ENCODE measurements around the gene CDC25A.
"Not testable (repeated sequence)": the region's sequence is repeated elsewhere in the genome, so short reads cannot be mapped to it uniquely, and the experiment has no call there.

The CDC25A gene

DNA sequence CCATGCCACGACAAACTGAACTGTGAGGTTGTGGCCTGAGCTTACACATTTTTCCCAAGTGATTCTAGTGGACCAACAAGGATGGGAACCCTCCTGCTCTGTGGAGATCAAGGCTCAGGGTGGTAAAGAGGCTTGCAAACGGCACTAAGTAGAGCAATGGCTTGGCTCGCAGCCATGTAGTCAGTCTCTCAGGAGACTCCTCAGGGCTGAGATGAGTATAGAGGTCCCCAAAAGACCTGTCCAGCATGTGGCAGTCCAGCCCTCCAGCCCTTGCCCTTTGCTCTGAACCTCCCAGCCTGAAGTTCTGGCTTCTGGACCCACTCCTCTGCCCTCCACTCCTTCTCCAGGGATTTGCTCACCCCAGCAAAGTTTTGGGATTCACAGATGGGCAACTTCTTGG, 26.8 kb upstream of the CDC25A start:
- Mint-ChIP-seq H3K27me3 (no peaks in the 10 kb centered on the region), H3K36me3 (no peaks in the 10 kb centered on the region), H3K27ac (no peak overlapping the region), H3K9me3 (no peaks in the 10 kb centered on the region), H3K4me3 (no peak overlapping the region), H3K4me1 (no peaks in the 10 kb centered on the region)
- ATAC-seq (replicated peaks), result no peak
- no peak for DNase-seq

DNA sequence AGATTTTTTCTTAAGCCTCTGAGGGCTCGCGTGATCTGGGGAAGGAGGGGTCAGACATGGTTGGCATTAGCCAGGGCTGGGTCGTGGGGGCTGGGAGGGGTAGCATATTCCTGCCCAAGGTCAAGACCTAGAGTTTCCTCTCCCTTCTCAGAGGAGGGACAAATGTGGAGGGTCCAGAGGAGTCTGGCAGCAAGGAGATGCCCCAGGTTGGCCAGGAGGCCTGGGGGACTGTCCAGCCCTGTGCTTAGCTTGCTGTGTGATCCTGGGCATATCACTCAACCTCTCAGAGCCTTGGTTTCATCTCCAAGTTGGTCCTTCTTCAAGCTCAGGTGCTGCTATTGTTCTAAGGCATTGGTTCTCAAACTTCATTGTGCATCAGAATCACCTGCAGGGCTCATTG, 26.0 kb upstream of the CDC25A start:
- no peak for DNase-seq
- Mint-ChIP-seq H3K27ac (no peak overlapping the region), H3K4me3 (no peak overlapping the region), H3K9me3 (no peaks in the 10 kb centered on the region), H3K36me3 (no peaks in the 10 kb centered on the region), H3K27me3 (no peaks in the 10 kb centered on the region), H3K4me1 (no peaks in the 10 kb centered on the region)
- no peak for ATAC-seq (replicated peaks)

DNA sequence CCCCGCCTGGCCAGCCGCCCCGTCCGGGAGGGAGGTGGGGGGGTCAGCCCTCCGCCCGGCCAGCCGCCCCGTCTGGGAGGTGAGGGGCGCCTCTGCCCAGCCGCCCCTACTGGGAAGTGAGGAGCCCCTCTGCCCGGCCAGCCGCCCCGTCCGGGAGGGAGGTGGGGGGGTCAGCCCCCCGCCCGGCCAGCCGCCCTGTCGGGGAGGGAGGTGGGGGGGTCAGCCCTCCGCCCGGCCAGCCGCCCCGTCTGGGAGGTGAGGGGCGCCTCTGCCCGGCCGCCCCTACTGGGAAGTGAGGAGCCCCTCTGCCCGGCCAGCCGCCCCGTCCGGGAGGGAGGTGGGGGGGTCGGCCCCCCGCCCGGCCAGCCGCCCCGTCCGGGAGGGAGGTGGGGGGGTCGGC, 23.6 kb upstream of the CDC25A start:
- DNase-seq; H3K9me3 Mint-ChIP-seq; H3K27me3 Mint-ChIP-seq; ATAC-seq (replicated peaks); H3K4me1 Mint-ChIP-seq; H3K27ac Mint-ChIP-seq; H3K36me3 Mint-ChIP-seq; H3K4me3 Mint-ChIP-seq: not testable (repeated sequence)

DNA sequence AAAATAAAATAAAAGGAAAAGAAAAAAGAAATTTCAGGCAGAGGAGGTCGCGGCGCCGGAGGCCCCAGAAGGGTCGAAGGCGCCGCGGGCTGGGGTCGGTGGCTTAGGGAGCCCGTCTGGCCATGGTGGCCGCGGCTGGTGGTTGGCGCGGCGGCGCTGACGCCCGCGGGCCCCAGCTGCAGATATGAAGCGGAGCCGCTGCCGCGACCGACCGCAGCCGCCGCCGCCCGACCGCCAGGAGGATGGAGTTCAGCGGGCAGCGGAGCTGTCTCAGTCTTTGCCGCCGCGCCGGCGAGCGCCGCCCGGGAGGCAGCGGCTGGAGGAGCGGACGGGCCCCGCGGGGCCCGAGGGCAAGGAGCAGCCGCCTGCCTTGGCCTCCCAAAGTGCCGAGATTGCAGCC, 22.3 kb upstream of the CDC25A start:
- not testable (repeated sequence) for ATAC-seq (replicated peaks); H3K27me3 Mint-ChIP-seq; H3K4me1 Mint-ChIP-seq; DNase-seq; H3K4me3 Mint-ChIP-seq; H3K36me3 Mint-ChIP-seq; H3K27ac Mint-ChIP-seq; H3K9me3 Mint-ChIP-seq

DNA sequence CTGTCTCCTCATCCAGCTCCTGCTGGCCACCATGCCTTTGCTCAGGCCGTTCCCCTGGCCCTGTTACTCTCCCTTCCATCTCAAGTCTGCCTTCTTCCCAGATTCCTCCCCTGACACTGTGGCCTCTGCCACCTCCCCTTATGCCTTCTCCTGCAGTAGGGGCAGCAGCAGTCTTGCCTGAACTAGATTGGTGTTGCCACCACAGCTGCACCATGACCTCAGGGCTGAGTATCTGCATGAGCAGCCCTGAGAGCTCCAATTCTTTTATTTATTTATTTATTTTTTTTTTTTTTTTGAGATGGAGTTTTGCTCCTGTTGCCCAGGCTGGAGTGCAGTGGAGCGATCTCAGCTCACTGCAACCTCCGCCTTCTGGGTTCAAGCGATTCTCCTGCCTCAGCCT, 21.2 kb upstream of the CDC25A start:
- H3K27ac Mint-ChIP-seq, result no peak overlapping the region
- no peaks in the 10 kb centered on the region for H3K27me3 Mint-ChIP-seq
- no peaks in the 10 kb centered on the region for H3K9me3 Mint-ChIP-seq
- H3K36me3 Mint-ChIP-seq, result no peaks in the 10 kb centered on the region
- DNase-seq (no peak), ATAC-seq (replicated peaks) (no peak)
- no peaks in the 10 kb centered on the region for H3K4me1 Mint-ChIP-seq
- H3K4me3 Mint-ChIP-seq, result no peak overlapping the region

DNA sequence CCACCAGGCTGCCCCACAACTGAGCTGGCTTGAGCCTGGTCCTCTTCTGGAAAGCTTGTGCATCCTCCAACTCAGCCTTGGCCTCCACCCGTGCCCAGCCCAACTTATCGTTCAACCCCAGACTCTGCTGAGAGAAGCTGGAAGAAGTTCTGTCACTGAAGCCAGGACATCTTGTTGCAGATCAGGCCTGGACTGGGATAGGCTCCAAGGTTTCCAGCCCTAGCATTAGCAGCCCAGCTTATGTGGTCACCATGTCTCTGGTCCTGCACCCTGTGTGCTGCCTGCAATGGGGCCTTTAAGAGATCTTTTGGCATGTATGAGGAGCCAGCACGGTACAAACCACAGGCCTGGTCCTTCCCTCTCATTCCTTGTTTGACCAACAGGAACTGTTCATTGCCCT, 19.9 kb upstream of the CDC25A start:
- H3K4me1 Mint-ChIP-seq, result no peaks in the 10 kb centered on the region
- H3K36me3 Mint-ChIP-seq, result no peaks in the 10 kb centered on the region
- ATAC-seq (replicated peaks), result no peak
- H3K4me3 Mint-ChIP-seq, result no peak overlapping the region
- H3K27ac Mint-ChIP-seq, result no peak overlapping the region
- DNase-seq, result no peak
- no peaks in the 10 kb centered on the region for H3K27me3 Mint-ChIP-seq
- no peaks in the 10 kb centered on the region for H3K9me3 Mint-ChIP-seq

DNA sequence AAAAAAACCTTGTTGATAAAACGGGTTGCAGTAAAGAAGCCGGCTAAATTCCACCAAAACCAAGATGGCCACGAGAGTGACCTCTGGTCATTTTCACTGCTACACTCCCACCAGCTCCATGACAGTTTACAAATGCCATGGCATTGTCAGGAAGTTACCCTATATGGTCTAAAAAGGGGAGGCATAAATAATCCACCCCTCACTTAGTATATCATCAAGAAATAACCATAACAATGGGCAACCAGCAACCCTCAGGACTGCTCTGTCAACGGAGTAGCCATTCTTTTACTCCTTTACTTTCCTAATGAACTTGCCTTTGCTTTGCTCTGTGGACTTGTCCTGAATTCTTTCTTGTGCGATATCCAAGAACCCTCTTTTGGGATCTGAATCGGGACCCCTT, 14.4 kb upstream of the CDC25A start:
- DNase-seq, result no peak
- H3K27ac Mint-ChIP-seq, result no peak overlapping the region

DNA sequence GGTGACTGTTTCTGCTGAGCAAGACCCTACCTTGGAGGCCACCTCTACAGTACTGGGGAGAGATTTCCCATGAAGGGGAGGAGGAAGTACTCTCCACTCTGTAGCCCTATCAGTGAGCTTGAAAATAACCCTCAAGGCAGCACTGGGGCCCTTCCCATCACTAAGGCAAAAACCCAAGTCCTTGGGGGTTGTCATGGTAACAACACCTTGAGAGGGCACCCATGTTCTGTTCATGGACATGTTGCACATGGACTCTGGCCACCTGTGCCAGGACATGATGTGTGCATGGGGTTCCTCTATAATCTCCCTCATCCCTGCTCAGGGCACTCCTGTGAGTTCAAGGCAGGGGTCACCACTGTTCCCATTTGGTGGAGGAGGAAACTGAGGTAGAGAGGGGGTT, 10.9 kb upstream of the CDC25A start:
- H3K27ac Mint-ChIP-seq, result no peak overlapping the region
- DNase-seq (no peak), ATAC-seq (replicated peaks) (no peak)
- H3K4me1 Mint-ChIP-seq, result peaks cover 3 to 5% of the 10 kb centered on the region in 2 donors
- H3K36me3 Mint-ChIP-seq, result no peaks in the 10 kb centered on the region
- no peak overlapping the region for H3K4me3 Mint-ChIP-seq
- no peaks in the 10 kb centered on the region for H3K9me3 Mint-ChIP-seq
- H3K27me3 Mint-ChIP-seq, result peaks cover 0 to 4% of the 10 kb centered on the region in 2 donors

More for the DNA sequence above, 14.4 kb upstream of the CDC25A start:
- Mint-ChIP-seq H3K4me3 (no peak overlapping the region), H3K36me3 (no peaks in the 10 kb centered on the region), H3K4me1 (peaks cover 0 to 3% of the 10 kb centered on the region in 2 donors), H3K9me3 (no peaks in the 10 kb centered on the region), H3K27me3 (no peaks in the 10 kb centered on the region)
- ATAC-seq (replicated peaks), result no peak

DNA sequence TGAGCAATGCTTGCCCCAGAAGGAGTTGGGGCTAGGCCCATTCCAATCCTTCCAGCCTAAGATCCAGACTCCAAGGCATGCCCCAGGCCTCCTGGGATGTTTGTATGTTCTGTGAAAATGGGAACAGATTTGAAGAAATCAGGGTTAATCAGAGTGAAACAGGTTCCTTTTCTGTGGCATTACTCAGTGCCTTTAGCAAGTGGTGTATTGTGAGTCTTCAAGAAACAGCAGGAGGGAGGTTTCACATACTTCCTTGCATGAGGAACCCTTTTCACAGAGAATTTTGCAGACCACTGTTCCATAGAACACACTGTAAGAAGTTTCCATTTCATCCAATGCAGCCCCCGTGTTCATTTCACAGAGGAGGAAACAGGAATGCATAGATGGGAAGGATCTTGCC, 8.4 kb upstream of the CDC25A start:
- no peak for ATAC-seq (replicated peaks)
- H3K27me3 Mint-ChIP-seq, result peaks cover 0 to 9% of the 10 kb centered on the region in 2 donors
- no peak overlapping the region for H3K4me3 Mint-ChIP-seq
- DNase-seq, result no peak
- peak overlapping the region; percentile 37 for H3K27ac Mint-ChIP-seq
- no peaks in the 10 kb centered on the region for H3K36me3 Mint-ChIP-seq
- H3K9me3 Mint-ChIP-seq, result no peaks in the 10 kb centered on the region
- H3K4me1 Mint-ChIP-seq, result peaks cover 3 to 8% of the 10 kb centered on the region in 2 donors

DNA sequence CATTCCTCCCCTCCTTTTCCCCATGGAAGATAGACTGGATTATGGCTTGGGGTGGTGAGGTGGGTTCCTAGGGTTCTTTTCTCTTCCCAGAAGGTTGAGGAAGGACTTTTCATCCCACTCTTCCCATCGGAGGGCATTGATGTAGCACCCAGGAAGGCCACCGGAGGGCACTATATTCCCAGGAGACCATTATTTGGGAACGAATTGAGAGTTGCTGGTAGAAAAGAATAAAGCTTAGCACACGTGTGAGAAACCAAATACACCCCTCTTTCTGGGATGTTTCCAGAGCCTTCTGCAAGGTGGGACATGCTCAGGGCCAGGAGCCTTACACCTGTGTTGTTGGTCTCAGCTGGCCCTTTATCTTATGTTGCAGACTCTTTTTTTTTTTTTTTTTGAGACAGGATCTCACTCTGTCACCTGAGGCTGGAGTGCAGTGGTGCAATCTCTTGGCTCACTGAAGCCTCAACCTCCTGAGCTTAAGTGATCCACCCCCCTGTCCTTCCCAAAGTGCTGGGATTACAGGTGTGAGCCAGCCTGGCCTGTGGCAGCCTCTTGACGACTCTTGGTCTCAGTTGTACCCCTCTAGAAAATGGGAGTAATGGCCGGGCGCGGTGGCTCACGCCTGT, 6.3 kb upstream of the CDC25A start:
- ATAC-seq (replicated peaks) (peak in 1 of 2 donors; percentile 4), DNase-seq (no peak)
- Mint-ChIP-seq H3K36me3 (no peaks in the 10 kb centered on the region), H3K4me1 (peaks cover 0 to 8% of the 10 kb centered on the region in 2 donors), H3K4me3 (no peak overlapping the region), H3K27ac (no peak overlapping the region), H3K27me3 (peaks cover 0 to 9% of the 10 kb centered on the region in 2 donors), H3K9me3 (no peaks in the 10 kb centered on the region)

DNA sequence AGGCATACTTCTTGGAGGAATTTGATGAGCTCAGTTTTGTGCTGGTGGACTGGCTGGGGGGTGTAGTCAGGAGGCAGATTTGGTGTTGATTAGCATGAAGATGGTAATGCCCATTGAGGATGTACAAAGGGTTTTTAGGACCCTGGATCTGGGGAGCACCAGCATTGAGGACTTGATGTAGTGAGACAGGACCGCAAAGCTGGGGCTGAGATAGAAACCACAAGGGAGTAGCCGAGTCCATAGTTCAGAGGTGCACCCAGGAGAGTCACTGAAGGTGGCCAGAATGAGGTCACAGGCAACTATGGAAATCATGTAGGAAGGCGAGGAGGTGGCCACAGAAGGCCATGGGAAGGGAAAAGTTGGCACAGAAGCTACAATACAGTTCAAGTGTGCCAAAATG, 2.7 kb upstream of the CDC25A start:
- ATAC-seq (replicated peaks) (no peak), DNase-seq (no peak)
- Mint-ChIP-seq H3K4me3 (no peak overlapping the region), H3K9me3 (no peaks in the 10 kb centered on the region), H3K4me1 (peaks cover 6 to 27% of the 10 kb centered on the region in 2 donors), H3K27ac (no peak overlapping the region), H3K27me3 (peaks cover 10 to 23% of the 10 kb centered on the region in 2 donors), H3K36me3 (peaks cover 7 to 9% of the 10 kb centered on the region in 2 donors)

DNA sequence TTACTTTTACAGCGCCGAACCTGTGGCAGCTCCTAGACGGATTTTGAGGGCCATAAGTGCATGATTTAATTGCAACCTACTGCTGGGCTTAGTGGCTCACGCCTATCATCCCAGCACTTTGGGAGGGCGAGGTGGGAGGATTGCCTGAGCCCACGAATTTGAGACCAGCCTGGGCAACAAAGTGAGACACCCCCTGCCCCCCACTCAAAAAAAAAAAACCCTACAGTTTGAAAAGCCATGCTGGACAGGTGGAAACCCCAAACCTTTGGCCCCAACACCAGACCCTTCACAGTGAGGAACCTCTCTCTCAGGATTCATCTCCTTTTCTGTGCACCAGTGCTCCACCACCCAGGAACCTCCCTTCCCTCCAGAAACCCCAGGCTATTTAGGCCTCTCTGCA, 1.1 kb upstream of the CDC25A start:
- H3K27me3 Mint-ChIP-seq, result peaks cover 10 to 29% of the 10 kb centered on the region in 2 donors
- no peak for DNase-seq
- H3K27ac Mint-ChIP-seq, result no peak overlapping the region
- peaks cover 7 to 9% of the 10 kb centered on the region in 2 donors for H3K36me3 Mint-ChIP-seq
- H3K4me3 Mint-ChIP-seq, result no peak overlapping the region
- H3K4me1 Mint-ChIP-seq, result peaks cover 6 to 24% of the 10 kb centered on the region in 2 donors
- no peaks in the 10 kb centered on the region for H3K9me3 Mint-ChIP-seq
- no peak for ATAC-seq (replicated peaks)

DNA sequence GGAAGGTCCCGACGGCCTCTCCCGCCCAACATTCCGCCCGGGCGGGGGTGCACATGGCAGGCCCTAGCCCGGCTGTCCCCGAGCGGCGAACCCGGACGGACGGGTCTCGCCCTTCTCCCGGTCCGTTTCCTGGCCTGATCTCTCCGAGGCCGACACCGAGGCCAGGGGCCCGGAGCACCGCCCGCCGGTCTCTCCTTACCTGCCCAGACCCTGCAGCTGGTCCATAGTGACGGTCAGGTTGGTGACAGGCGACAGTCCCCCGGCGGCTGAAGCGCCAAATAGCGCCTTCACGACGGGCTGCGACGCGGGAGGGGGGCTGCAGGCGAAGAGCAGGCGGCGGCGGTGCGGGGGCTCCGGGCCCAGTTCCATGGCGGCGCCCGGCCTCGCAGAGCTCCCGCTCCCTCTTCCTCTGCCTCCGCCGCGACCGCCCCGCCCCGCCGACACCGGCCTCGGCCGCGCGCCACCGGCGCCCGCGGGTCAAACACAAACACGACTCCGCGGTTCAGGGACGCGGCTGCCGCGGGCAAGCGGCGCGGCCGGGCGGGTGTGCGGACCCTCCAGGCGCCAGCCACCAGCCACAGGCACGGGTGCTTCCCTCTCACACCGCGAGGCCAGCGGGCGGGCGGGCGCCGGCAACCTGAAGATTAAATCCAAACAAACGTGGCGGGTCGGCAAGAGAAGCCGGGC, 495 bp downstream of the CDC25A start:
- Mint-ChIP-seq H3K4me1 (peaks cover 6 to 19% of the 10 kb centered on the region in 2 donors), H3K36me3 (peaks cover 7 to 11% of the 10 kb centered on the region in 2 donors), H3K27me3 (peaks cover 10 to 22% of the 10 kb centered on the region in 2 donors), H3K9me3 (no peaks in the 10 kb centered on the region), H3K4me3 (peak overlapping the region; percentile 88 to 93), H3K27ac (peak overlapping the region; percentile 38)
- DNase-seq (no peak), ATAC-seq (replicated peaks) (peak; percentile 19 to 25)

DNA sequence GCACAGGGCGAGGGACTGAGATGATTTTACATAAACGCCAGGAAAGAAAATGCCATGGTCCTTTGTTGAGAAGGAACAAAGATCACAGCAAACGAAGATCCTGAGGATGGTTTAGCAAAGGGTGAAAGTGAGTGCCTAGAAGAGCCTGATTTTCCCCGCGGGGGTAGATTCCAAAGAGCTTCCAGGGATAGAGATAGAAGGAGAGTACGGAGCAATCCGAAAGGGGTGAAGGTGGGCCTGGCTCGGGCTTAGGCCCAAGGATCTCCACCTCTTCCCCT, 977 bp downstream of the CDC25A start:
- peak overlapping the region; percentile 10 for H3K27ac Mint-ChIP-seq
- H3K27me3 Mint-ChIP-seq, result peaks cover 10 to 22% of the 10 kb centered on the region in 2 donors
- H3K36me3 Mint-ChIP-seq, result peaks cover 7 to 14% of the 10 kb centered on the region in 2 donors
- H3K9me3 Mint-ChIP-seq, result no peaks in the 10 kb centered on the region
- ATAC-seq (replicated peaks) (no peak), DNase-seq (no peak)
- peaks cover 6 to 19% of the 10 kb centered on the region in 2 donors for H3K4me1 Mint-ChIP-seq
- peak overlapping the region; percentile 81 to 93 for H3K4me3 Mint-ChIP-seq

DNA sequence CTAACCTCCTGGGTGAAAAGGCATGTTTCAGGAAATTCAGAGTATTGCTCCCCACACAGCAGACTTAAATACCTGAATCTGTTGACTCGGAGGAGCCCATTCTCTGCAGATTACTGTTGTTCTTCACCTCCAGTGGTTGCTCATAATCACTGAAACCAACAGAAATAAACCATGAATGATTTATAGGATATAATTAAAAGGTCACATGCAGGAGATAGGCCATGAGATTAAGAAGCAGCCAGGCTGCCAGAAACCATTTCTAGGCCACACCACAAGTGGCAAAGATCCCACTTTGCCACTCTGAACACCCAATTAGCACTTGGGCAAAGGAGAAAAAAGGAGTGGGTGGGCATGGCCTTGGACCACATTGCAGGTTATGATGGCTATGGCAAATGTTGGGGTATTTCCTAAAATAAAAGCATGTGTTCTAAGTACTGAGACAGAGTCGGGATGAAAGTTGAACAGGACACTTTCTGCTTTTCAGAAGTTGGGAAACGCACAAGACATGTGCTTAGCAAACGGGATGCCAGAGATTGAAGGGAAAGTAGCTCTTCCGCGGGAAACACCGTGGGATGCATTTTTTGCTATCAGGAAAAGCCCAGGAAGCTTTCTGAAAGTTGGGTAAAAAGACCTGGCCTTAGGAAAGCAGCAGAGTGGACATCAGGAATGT, 1.5 kb downstream of the CDC25A start:
- Mint-ChIP-seq H3K4me3 (peak overlapping the region; percentile 81 to 93), H3K36me3 (peaks cover 7 to 14% of the 10 kb centered on the region in 2 donors), H3K27me3 (peaks cover 10 to 22% of the 10 kb centered on the region in 2 donors), H3K4me1 (peaks cover 6 to 19% of the 10 kb centered on the region in 2 donors), H3K9me3 (no peaks in the 10 kb centered on the region), H3K27ac (peak overlapping the region; percentile 10)
- DNase-seq (no peak), ATAC-seq (replicated peaks) (no peak)
